ENCODE data around the gene HM13. TPM values are rescaled to one million over a fixed set of nuclear protein-coding genes. Genes with fewer than 3 reads are reported as not detected.
"Not testable (repeated sequence)": the region's sequence is repeated elsewhere in the genome, so short reads cannot be mapped to it uniquely, and the experiment has no call there.

Gene HM13
- total and polyA plus RNA-seq, 3 donors from 2014 or later, result 68.7 to 97.5 (median 86.7) TPM

GRCh38 chr20:31538326-31538725 is 24.1 kb downstream of the HM13 start:
- 80 to 99% methylated on average over 4 of the region's 4 CpGs for WGBS, 2 donors
- H3K4me3 ChIP-seq, result no peak overlapping the region
- H3K27me3 ChIP-seq, result no peaks in the 10 kb centered on the region
- H3K9me3 ChIP-seq, result no peaks in the 10 kb centered on the region
- intact Hi-C loops (cut with DNase I; ENCODE audit: low total_unique reads), result no loop called here
- no peaks in the 10 kb centered on the region for H3K36me3 ChIP-seq (ENCODE audit: low read depth, missing control alignments)
- no peak for DNase-seq
- H3K27ac ChIP-seq, result no peak overlapping the region
- H3K4me1 ChIP-seq, result no peaks in the 10 kb centered on the region
- TF ChIP-seq POLR2A (IDR thresholded peaks at IDR 0.05) (no peak), CTCF (IDR thresholded peaks at IDR 0.05) (no peak)

GRCh38 chr20:31539636-31540035 is 25.4 kb downstream of the HM13 start:
- H3K4me1 ChIP-seq; H3K27me3 ChIP-seq; H3K36me3 ChIP-seq (ENCODE audit: low read depth, missing control alignments); DNase-seq; H3K27ac ChIP-seq; intact Hi-C loops (cut with DNase I; ENCODE audit: low total_unique reads); H3K9me3 ChIP-seq; H3K4me3 ChIP-seq: not testable (repeated sequence)
- 95 to 97% methylated on average over 3 of the region's 3 CpGs for whole genome bisulfite sequencing, 2 donors

GRCh38 chr20:31540406-31540805 is 26.2 kb downstream of the HM13 start:
- H3K9me3 ChIP-seq, result no peaks in the 10 kb centered on the region
- H3K4me3 ChIP-seq, result no peak overlapping the region
- TF ChIP-seq POLR2A (IDR thresholded peaks at IDR 0.05) (no peak), CTCF (IDR thresholded peaks at IDR 0.05) (no peak)
- no peaks in the 10 kb centered on the region for H3K27me3 ChIP-seq
- H3K36me3 ChIP-seq (ENCODE audit: low read depth, missing control alignments), result no peaks in the 10 kb centered on the region
- no peak overlapping the region for H3K27ac ChIP-seq
- 91 to 96% methylated on average over 3 of the region's 3 CpGs for WGBS, 2 donors
- DNase-seq, result no peak
- intact Hi-C loops (cut with DNase I; ENCODE audit: low total_unique reads), result no loop called here
- no peaks in the 10 kb centered on the region for H3K4me1 ChIP-seq

GRCh38 chr20:31542201-31542842 is 28.1 kb downstream of the HM13 start:
- WGBS, 2 donors, result 82 to 91% methylated on average over 6 to 7 of the region's 7 CpGs
- H3K4me3 ChIP-seq, result no peak overlapping the region
- no peak overlapping the region for H3K27ac ChIP-seq
- no peaks in the 10 kb centered on the region for H3K4me1 ChIP-seq
- no peaks in the 10 kb centered on the region for H3K9me3 ChIP-seq
- H3K27me3 ChIP-seq, result no peaks in the 10 kb centered on the region
- no peak for DNase-seq
- TF ChIP-seq CTCF (IDR thresholded peaks at IDR 0.05), result no peak
- intact Hi-C loops (cut with DNase I; ENCODE audit: low total_unique reads), result no loop called here
- no peaks in the 10 kb centered on the region for H3K36me3 ChIP-seq (ENCODE audit: low read depth, missing control alignments)

GRCh38 chr20:31542963-31543362 is 28.7 kb downstream of the HM13 start:
- Histone ChIP-seq H3K9me3 (no peaks in the 10 kb centered on the region), H3K4me3 (no peak overlapping the region), H3K27me3 (no peaks in the 10 kb centered on the region), H3K36me3 (ENCODE audit: low read depth, missing control alignments) (no peaks in the 10 kb centered on the region), H3K27ac (no peak overlapping the region), H3K4me1 (no peaks in the 10 kb centered on the region)
- 94 to 99% methylated on average over 8 of the region's 8 CpGs for WGBS, 2 donors
- intact Hi-C loops (cut with DNase I; ENCODE audit: low total_unique reads), result no loop called here
- TF ChIP-seq CTCF (IDR thresholded peaks at IDR 0.05) (no peak), POLR2A (IDR thresholded peaks at IDR 0.05) (no peak)
- DNase-seq, result no peak

Measured in testis (tissue), 3 donors.